NCI-H1105 treated with DMSO at 0.1 percent for 48 hours (cell line): ENCODE measurements around the gene CDC45.
"Not testable (repeated sequence)": the region's sequence is repeated elsewhere in the genome, so short reads cannot be mapped to it uniquely, and the experiment has no call there.

Experiments
- DNase-seq: peaks from one replicate; lab custom pipeline; 2025; lab: John Stamatoyannopoulos, UW

Gene CDC45

GRCh38 chr22:19530751-19531150 lies 51.0 kb downstream of the CDC45 start:
- no peak for DNase-seq

GRCh38 chr22:19531327-19531726 lies 51.6 kb downstream of the CDC45 start:
- not testable (repeated sequence) for DNase-seq

- DNase-seq: no peak
These were observed 53.4 kb downstream of the CDC45 start for GRCh38 chr22:19533049-19533626.

GRCh38 chr22:19533857-19534256 lies 54.1 kb downstream of the CDC45 start:
- no peak for DNase-seq

- DNase-seq: no peak
These were observed 55.3 kb downstream of the CDC45 start for GRCh38 chr22:19535001-19535400.

GRCh38 chr22:19536564-19536963 lies 56.8 kb downstream of the CDC45 start:
- no peak for DNase-seq

GRCh38 chr22:19537941-19538488 lies 58.3 kb downstream of the CDC45 start:
- no peak for DNase-seq

- DNase-seq: no peak
These were observed 60.7 kb downstream of the CDC45 start for GRCh38 chr22:19540394-19540793.

GRCh38 chr22:19543970-19544708 lies 64.4 kb downstream of the CDC45 start:
- no peak for DNase-seq

- DNase-seq: no peak
These were observed 66.2 kb downstream of the CDC45 start for GRCh38 chr22:19545935-19546207.

GRCh38 chr22:19546680-19547079 lies 67.0 kb downstream of the CDC45 start:
- DNase-seq: no peak

- no peak for DNase-seq
These were observed 67.9 kb downstream of the CDC45 start for GRCh38 chr22:19547620-19548019.

GRCh38 chr22:19548427-19548826 lies 68.7 kb downstream of the CDC45 start:
- not testable (repeated sequence) for DNase-seq

GRCh38 chr22:19548964-19549363 lies 69.2 kb downstream of the CDC45 start:
- no peak for DNase-seq

GRCh38 chr22:19549428-19549827 lies 69.7 kb downstream of the CDC45 start:
- DNase-seq: no peak

GRCh38 chr22:19550382-19550781 lies 70.7 kb downstream of the CDC45 start:
- DNase-seq: no peak

- DNase-seq: no peak
These were observed 73.5 kb downstream of the CDC45 start for GRCh38 chr22:19553201-19553600.

GRCh38 chr22:19554834-19555404 lies 75.2 kb downstream of the CDC45 start:
- no peak for DNase-seq

GRCh38 chr22:19555651-19556050 lies 75.9 kb downstream of the CDC45 start:
- no peak for DNase-seq

- no peak for DNase-seq
These were observed 77.3 kb downstream of the CDC45 start for GRCh38 chr22:19556963-19557545.

- no peak for DNase-seq
These were observed 79.6 kb downstream of the CDC45 start for GRCh38 chr22:19559324-19559811.

GRCh38 chr22:19559956-19560355 lies 80.2 kb downstream of the CDC45 start:
- no peak for DNase-seq
